Measurements from ENCODE around the gene NCAM2.

NCAM2 gene

DNA sequence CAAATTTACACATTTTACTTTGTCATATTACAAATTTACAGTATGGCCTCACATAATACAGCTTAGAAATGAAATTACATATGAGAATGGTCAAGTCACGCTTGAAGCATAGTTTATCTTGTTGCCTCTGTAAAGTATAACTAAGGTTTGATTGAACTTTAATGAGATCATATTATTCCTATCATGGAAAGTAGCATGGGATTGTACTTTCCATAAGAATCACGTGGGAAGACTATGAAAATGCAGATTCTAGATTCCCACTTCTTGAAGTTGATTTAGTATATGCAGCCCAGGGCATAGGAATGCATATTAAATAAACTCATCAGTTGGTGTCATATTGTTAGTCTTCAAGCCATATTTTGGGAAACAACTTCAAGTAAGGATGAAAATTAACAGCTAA lies 342.8 kb downstream of the NCAM2 start:
- no peak for DNase-seq (ENCODE audit: low spot score)
- TF ChIP-seq, protein P1, sequence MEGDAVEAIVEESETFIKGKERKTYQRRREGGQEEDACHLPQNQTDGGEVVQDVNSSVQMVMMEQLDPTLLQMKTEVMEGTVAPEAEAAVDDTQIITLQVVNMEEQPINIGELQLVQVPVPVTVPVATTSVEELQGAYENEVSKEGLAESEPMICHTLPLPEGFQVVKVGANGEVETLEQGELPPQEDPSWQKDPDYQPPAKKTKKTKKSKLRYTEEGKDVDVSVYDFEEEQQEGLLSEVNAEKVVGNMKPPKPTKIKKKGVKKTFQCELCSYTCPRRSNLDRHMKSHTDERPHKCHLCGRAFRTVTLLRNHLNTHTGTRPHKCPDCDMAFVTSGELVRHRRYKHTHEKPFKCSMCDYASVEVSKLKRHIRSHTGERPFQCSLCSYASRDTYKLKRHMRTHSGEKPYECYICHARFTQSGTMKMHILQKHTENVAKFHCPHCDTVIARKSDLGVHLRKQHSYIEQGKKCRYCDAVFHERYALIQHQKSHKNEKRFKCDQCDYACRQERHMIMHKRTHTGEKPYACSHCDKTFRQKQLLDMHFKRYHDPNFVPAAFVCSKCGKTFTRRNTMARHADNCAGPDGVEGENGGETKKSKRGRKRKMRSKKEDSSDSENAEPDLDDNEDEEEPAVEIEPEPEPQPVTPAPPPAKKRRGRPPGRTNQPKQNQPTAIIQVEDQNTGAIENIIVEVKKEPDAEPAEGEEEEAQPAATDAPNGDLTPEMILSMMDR (IDR thresholded peaks at IDR 0.05; ENCODE audit: extremely low read depth, missing control alignments) = no peak

DNA sequence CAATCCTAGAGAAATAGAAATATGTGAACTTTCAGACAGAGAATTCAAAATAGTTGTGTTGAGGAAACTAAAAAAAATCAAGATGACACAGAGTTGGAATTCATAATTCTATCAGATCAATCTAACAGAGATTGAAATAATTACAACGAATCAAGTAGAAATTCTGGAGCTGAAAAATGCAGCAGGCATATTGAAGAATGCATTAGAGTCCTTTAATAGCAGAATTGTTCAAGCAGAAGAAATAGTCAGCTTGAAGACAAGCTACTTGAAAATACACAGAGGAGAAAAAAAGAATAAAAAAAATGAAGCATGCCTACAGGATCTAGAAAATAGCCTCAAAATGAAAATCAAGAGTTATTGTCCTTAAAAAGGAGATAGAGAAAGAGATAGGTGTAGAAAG lies 347.1 kb downstream of the NCAM2 start:
- no peak for DNase-seq (ENCODE audit: low spot score)
- TF ChIP-seq, protein P1 (IDR thresholded peaks at IDR 0.05; ENCODE audit: extremely low read depth, missing control alignments) = no peak

GRCh38 chr21:21345872-21346271 lies 347.7 kb downstream of the NCAM2 start:
- TF ChIP-seq, protein P1 (IDR thresholded peaks at IDR 0.05; ENCODE audit: extremely low read depth, missing control alignments) = no peak
- no peak for DNase-seq (ENCODE audit: low spot score)

GRCh38 chr21:21366277-21366676 lies 368.1 kb downstream of the NCAM2 start:
- DNase-seq (ENCODE audit: low spot score) = no peak
- TF ChIP-seq, protein P1 (IDR thresholded peaks at IDR 0.05; ENCODE audit: extremely low read depth, missing control alignments) = no peak

- no peak for DNase-seq (ENCODE audit: low spot score)
Observed at GRCh38 chr21:21367583-21367982, 369.4 kb downstream of the NCAM2 start.

GRCh38 chr21:21373969-21374368 lies 375.8 kb downstream of the NCAM2 start:
- TF ChIP-seq, protein P1 (IDR thresholded peaks at IDR 0.05; ENCODE audit: extremely low read depth, missing control alignments) = no peak
- DNase-seq (ENCODE audit: low spot score) = no peak

More at GRCh38 chr21:21367583-21367982, 369.4 kb downstream of the NCAM2 start:
- TF ChIP-seq, protein P1 (IDR thresholded peaks at IDR 0.05; ENCODE audit: extremely low read depth, missing control alignments) = no peak

GRCh38 chr21:21383126-21383525 lies 384.9 kb downstream of the NCAM2 start:
- TF ChIP-seq, protein P1 (IDR thresholded peaks at IDR 0.05; ENCODE audit: extremely low read depth, missing control alignments) = no peak

More at GRCh38 chr21:21383126-21383525, 384.9 kb downstream of the NCAM2 start:
- DNase-seq (ENCODE audit: low spot score) = no peak
